NCI-H2107 treated with DMSO at 0.1 percent for 48 hours (cell line): Measurements from ENCODE around the gene POLD1.

Experiments used
- DNase-seq: peaks from one replicate; lab custom pipeline; 2025; ENCODE audit not compliant: unreplicated experiment; lab: John Stamatoyannopoulos, UW

The POLD1 gene

DNA sequence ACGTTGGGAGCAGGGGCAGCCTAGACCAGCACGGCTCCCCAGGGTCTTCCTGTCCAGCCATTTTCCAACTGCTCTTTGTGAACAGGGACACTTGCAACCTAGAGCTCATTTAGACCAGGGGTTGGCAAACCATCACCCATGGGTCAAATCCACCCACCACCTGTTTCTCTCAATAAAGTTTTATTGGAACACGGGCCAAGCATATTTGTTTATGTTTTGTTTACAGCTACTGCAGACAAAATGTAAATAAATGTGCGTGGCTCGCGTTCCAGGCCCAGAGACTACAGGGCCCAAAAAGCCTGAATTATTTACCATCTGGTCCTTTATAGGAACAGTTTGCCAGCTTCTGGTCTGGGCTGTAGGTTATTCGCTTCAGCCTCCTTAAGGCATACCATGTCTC, 78.8 kb downstream of the POLD1 start:
- no peak for DNase-seq

- no peak for DNase-seq
Observed at GRCh38 chr19:50464348-50464747, 80.2 kb downstream of the POLD1 start.

DNA sequence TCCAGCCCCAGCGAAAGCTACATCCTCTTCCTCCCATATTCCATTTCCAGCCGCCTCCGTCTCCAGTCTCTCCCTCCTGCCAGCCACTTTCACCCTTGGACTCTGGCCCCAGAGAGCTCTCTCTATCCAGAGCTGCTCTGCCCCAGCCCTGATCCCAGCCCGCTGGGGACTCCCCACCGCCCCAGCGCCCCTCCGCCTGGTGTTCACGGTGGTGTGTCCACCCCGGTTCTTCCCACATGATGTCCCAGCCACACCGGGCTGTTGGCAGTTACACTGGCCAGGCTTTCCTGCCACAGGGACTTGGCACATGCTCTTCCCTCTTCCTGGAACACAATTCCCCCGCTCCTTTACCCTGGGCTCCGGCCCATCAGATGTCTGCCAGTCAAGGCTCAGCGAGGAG, 80.9 kb downstream of the POLD1 start:
- no peak for DNase-seq

- DNase-seq, result peak; percentile 36
Observed at GRCh38 chr19:50465986-50466705, 82.0 kb downstream of the POLD1 start.

DNA sequence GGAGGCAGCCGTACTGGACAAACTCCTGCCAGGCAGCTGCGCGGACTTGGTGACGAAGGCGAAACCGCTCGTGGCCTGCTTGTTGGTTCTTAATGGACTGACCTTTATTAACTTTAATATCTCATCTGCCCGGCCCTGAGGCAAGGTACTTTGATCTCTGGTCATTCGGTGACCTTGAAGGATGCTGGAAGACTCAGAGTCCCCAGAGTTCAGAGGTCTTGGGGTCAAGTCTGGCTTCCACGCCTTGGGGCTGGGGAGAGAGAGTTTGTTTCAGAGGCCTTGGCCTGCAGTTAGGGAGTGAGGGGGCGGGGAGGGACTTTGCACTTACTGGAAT, 82.5 kb downstream of the POLD1 start:
- DNase-seq, result no peak

DNA sequence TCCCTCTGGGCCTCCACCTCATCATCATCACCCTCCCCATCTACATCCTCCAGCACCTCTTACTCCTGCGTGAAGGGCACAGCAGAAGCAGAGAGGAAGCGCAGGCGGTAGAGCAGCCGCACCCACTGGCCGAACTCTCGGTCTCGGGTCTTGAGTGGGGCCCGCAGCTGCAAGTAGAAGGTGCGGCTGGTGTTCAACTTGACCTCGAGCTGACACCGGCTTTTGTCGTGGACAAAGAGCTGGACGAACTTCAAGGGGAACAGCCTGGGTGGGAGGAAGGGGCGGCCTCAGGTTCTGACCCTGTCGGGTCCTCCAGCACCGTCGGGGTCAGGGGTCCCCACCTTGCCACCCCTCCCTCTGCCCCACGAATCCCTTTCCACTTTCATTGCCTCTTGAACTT, 83.4 kb downstream of the POLD1 start:
- no peak for DNase-seq
